Stimulated activated CD8-positive, alpha-beta memory T cell treated with anti-CD3 and anti-CD28 coated beads, Interleukin-4, amount 100 ng/mL, for 1 hour (primary cell): ENCODE measurements around the gene UTP25.
"Not testable (repeated sequence)": the region's sequence is repeated elsewhere in the genome, so short reads cannot be mapped to it uniquely, and the experiment has no call there.

Experiments
- DNase-seq, 2 donors: peaks; one replicate each; pipeline ENCODE4 v3.0.0-alpha.2; 2020; ENCODE audit warnings: low read depth in 2 of 2, low spot score in 1 of 2

The UTP25 gene

DNA sequence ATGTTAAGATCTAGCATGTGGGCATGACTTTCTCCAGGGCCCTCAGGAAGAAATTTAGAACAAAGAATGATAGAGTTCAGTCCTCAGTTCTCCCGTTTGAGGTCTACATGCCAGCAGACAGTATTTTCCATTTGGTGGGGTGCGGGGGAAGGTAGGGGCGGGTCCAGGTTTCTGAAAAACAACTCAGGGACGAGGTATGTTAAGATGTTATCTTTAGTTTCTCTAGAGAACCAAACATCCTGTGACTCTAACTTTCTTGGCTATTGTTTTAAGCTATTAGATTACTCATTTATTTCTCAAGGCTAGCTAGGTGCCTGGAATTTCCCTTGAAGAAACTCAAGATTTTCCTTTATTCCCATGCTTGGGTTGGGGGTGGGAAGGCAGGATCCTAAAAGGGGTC is 67.9 kb downstream of the UTP25 start:
- DNase-seq = no peak

DNA sequence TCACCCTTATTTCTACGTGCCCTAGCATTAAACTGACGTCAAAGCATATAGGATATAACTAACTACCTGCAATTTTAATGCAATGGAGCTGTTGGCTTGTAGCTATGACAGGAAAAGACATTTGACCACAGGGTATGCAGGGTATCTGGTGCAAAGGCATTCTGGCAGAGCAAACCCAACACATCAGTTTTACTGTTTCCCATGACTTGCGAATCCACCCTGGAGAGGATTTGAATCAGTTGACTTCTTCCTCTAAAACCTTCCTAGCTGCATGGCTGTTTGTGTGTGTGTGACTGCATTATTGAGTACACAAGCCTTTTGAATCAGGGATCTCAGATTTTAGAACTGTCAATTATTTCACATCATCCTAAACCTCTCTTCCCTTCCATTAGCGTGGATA is 68.6 kb downstream of the UTP25 start:
- no peak for DNase-seq

DNA sequence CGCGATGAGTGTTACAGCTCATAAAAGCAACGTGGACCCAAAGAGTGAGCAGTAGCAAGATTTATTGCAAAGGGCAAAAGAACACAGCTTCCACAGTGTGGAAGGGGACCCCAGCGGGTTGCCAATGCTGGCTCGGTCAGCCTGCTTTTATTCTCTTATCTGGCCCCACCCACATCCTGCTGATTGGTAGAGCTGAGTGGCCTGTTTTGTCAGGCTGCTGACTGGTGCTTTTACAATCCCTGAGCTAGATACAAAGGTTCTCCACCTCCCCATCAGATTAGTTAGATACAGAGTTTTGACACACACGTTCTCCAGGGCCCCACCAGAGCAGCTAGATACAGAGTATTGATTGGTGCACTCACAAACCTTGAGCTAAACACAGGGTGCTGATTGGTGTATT is 70.5 kb downstream of the UTP25 start:
- DNase-seq = not testable (repeated sequence)

DNA sequence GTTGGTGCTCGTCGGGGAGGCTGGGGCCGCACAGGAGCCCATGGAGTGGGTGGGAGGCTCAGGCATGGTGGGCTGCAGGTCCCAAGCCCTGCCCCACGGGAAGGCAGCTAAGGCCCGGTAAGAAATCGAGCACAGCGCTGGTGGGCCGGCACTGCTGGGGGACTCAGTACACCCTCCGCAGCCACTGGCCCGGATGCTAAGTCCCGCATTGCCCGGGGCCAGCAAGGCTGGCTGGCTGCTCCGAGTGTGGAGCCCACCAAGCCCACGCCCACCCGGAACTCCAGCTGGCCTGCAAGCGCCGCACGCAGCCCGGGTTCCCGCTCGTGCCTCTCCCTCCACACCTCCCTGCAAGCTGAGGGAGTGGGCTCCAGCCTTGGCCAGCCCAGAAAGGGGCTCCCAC is 71.1 kb downstream of the UTP25 start:
- not testable (repeated sequence) for DNase-seq

DNA sequence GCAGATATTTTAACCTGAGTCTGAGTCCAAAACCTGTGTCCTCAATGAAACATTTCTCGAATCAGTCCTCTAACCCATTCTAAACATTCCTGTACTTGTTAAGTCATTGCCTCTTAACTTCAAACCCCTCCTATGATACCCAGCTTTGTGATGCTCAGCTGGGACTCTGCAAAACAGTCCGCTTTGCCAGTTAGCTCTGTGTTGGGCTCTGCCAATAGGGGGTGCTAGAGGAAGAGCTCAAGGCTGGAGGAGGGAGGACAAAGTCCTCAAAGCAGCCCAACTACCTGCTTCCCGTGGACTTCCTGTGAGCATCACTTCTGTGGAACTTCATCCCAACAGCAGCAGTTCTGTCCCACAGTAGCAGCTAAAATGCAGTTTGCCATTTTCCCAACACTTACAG is 72.2 kb downstream of the UTP25 start:
- DNase-seq = no peak

DNA sequence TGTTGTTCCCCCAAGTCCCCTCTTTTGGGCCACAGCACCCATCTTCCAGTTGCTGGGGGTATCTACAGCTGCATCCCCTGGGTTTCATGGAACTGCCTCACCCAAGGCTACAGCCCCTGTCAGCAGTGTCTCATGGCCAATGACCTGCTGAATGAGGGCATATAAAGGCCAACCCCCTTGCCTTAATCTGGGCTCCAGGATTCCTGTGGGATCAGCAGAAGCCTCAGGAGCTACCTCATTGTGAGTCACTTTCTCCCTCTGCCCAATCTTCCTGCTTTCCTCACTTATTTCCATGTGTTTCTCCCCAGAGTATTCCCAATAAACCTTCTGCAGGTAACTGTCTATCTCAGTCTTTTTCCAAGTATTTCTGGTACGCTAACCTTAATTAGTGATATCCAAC is 73.0 kb downstream of the UTP25 start:
- no peak for DNase-seq

DNA sequence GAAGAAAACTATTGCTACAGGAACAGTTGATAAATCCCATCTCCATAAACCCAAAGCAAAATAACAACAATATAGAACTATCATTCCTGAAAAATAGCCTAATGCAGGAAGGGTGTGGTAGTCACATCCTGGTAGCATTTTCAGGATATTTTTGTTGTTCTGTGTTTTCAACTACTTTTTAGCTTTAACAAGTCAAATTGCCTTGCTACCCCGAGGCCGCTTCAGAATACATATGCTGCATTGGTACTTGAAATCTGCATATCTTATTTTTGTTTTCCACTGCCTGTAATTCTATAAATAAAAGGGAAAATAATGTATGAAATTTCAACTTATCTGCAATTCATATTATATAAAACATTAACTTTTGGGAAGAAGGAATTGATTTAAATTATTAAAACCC is 73.4 kb downstream of the UTP25 start:
- DNase-seq = no peak

DNA sequence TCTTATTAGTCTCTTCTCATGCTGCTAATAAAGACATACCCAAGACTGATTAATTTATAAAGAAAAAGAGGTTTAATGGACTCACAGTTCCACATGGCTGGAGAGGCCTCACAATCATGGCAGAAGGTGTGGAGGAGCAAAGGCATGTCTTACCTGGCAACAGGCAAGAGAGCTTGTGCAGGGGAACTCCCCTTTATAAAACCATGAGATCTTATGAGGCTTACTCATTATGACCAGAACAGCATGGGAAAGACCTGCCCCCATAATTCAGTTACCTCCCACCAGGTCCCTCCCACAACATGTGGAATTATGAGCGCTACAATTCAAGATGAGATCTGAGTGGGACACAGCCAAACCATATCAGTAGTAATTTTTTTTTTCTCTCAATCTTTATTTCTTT is 77.0 kb downstream of the UTP25 start:
- DNase-seq = not testable (repeated sequence)
